Endothelial cell of umbilical vein (primary cell): ENCODE data around the gene KRTAP10-11. TPM values are rescaled to one million over a fixed set of nuclear protein-coding genes. Genes with fewer than 3 reads are reported as not detected.

Experiments
- BruUV-seq: library from RNA; stranded (reverse); fragments of 400-500 nt; replicated peaks from 2 replicates; lab custom pipeline; 2021; lab: Mats Ljungman, UMichigan
- CTCF ChIA-PET: fragments of 300-600, 350-600 bp; sonication (Branson Sonifier 250); formaldehyde crosslinking; loops from one replicate; lab custom pipeline; 2021; ENCODE audit warnings: antibody characterized with exemption, inconsistent platforms; lab: Charles Lee
- POLR2A ChIA-PET: fragments of 300-600, 350-600 bp; sonication (Branson Sonifier 250); formaldehyde crosslinking; loops from one replicate; lab custom pipeline; 2021; ENCODE audit warnings: antibody characterized with exemption, inconsistent platforms; lab: Charles Lee
- DNase-seq: peaks from one replicate; pipeline ENCODE4 v3.0.0-alpha.2; 2011; ENCODE audit warnings: low read depth, low spot score
- FAIRE-seq: peaks from 2 replicates; lab custom pipeline; 2011; peaks lifted over from hg19 to GRCh38; lab: Jason Lieb, UNC
- H2AFZ ChIP-seq: 2 replicates; pipeline ENCODE4 v1.6.0; 2012; ENCODE audit warnings: low read depth, low read length, control low read depth, inconsistent platforms
- H3K27ac ChIP-seq: 2 replicates; pipeline ENCODE4 v1.5.1; 2011; ENCODE audit warnings: low read depth, mild to moderate bottlenecking, control low read depth, low read length, moderate library complexity; ENCODE audit not compliant: insufficient read depth
- H3K27me3 ChIP-seq, 2 experiments: 2 replicates each; pipeline versions ENCODE4 v1.6.0 to v1.6.1; 2011; ENCODE audit warnings: low read length in 2 of 2, mixed read lengths in 1 of 2; ENCODE audit not compliant: control insufficient read depth in 2 of 2, insufficient read depth in 2 of 2
- H3K36me3 ChIP-seq, 2 experiments: 2 replicates in 1 of 2; 3 replicates in 1 of 2; pipeline ENCODE4 v1.5.1; 2011; ENCODE audit warnings: low read length in 2 of 2, mild to moderate bottlenecking in 1 of 2, moderate library complexity in 1 of 2; ENCODE audit not compliant: control insufficient read depth in 2 of 2, insufficient read depth in 2 of 2; ENCODE audit errors: extremely low read depth in 1 of 2
- H3K4me1 ChIP-seq: 3 replicates; pipeline ENCODE4 v1.5.1; 2011; ENCODE audit warnings: mild to moderate bottlenecking, low read length; ENCODE audit not compliant: control insufficient read depth, insufficient read depth; ENCODE audit errors: extremely low read depth
- H3K4me2 ChIP-seq: 2 replicates; pipeline ENCODE4 v1.6.1; 2011; ENCODE audit warnings: low read length, control low read depth, mixed read lengths; ENCODE audit not compliant: insufficient read depth
- H3K4me3 ChIP-seq, 3 experiments: fragments of 200-600 bp in 1 of 3; sonication (generic), shearing (Covaris generic) in 1 of 3; replicated peaks in 1 of 3; 2 replicates each; pipeline ENCODE4 v1.5.1; 2011 to 2016; ENCODE audit warnings: control low read depth in 3 of 3, low read length in 3 of 3, mild to moderate bottlenecking in 2 of 3, inconsistent platforms in 1 of 3, low read depth in 1 of 3, moderate library complexity in 1 of 3; ENCODE audit not compliant: insufficient read depth in 1 of 3
- H3K79me2 ChIP-seq: 2 replicates; pipeline ENCODE4 v1.6.0; 2012; ENCODE audit warnings: low read length, inconsistent platforms; ENCODE audit not compliant: control insufficient read depth, insufficient read depth
- H3K9ac ChIP-seq: replicated peaks from 2 replicates; pipeline ENCODE3; 2011; ENCODE audit warnings: low read length, control low read depth; ENCODE audit not compliant: insufficient read depth; ENCODE audit errors: extremely low read depth
- H3K9me1 ChIP-seq: replicated peaks from 3 replicates; pipeline ENCODE4 v1.6.0; 2011; ENCODE audit warnings: mild to moderate bottlenecking, low read length; ENCODE audit not compliant: control insufficient read depth, insufficient read depth; ENCODE audit errors: extremely low read depth
- H3K9me3 ChIP-seq: replicated peaks from 2 replicates; pipeline ENCODE4 v1.5.1; 2012; ENCODE audit warnings: low read length, inconsistent platforms; ENCODE audit not compliant: control insufficient read depth, insufficient read depth
- H4K20me1 ChIP-seq: replicated peaks from 2 replicates; pipeline ENCODE3; 2011; ENCODE audit warnings: mild to moderate bottlenecking, low read length; ENCODE audit not compliant: control insufficient read depth, insufficient read depth; ENCODE audit errors: extremely low read depth
- CTCF ChIP-seq, 2 donors: IDR thresholded peaks; 1 replicate in 1 of 2; 2 replicates in 1 of 2; pipeline ENCODE4 v1.5.1; 2011; ENCODE audit warnings: low read length in 2 of 2, mild to moderate bottlenecking in 2 of 2, moderate library complexity in 2 of 2, control low read depth in 1 of 2, inconsistent platforms in 1 of 2, low read depth in 1 of 2; ENCODE audit not compliant: insufficient read depth in 1 of 2; ENCODE audit errors: extremely low read depth in 1 of 2
- EZH2 ChIP-seq: IDR thresholded peaks from 2 replicates; pipeline ENCODE4 v1.6.1; 2012; ENCODE audit warnings: borderline replicate concordance, low read depth, mild to moderate bottlenecking, moderate library complexity, low read length, inconsistent platforms; ENCODE audit not compliant: severe bottlenecking
- FOS ChIP-seq: IDR thresholded peaks from 2 replicates; pipeline ENCODE4 v1.6.1; 2011; ENCODE audit warnings: mild to moderate bottlenecking, low read length, moderate library complexity, borderline replicate concordance; ENCODE audit not compliant: insufficient read depth
- GATA2 ChIP-seq: IDR thresholded peaks from 2 replicates; pipeline ENCODE4 v1.7.0; 2011; ENCODE audit warnings: low read depth, mild to moderate bottlenecking, moderate library complexity, mixed read lengths, low read length; ENCODE audit not compliant: insufficient read length, insufficient read depth
- JUN ChIP-seq: IDR thresholded peaks from 2 replicates; pipeline ENCODE4 v1.6.1; 2011; ENCODE audit warnings: borderline replicate concordance, low read depth; ENCODE audit not compliant: insufficient read length, insufficient read depth
- MYC ChIP-seq: IDR thresholded peaks from one replicate; pipeline ENCODE4 v1.6.1; 2011; ENCODE audit warnings: mild to moderate bottlenecking, low read depth, low read length
- POLR2A ChIP-seq: IDR thresholded peaks from 2 replicates; pipeline ENCODE4 v1.6.1; 2012; ENCODE audit warnings: low read depth, mild to moderate bottlenecking, control low read depth, low read length
- POLR2AphosphoS5 ChIP-seq: IDR thresholded peaks from 2 replicates; pipeline ENCODE4 v1.6.1; 2012; ENCODE audit warnings: low read depth, mild to moderate bottlenecking, control low read depth, low read length, moderate library complexity; ENCODE audit not compliant: insufficient read depth
- dilution Hi-C: fragments of 300-500 bp; cut with MboI; formaldehyde crosslinking; loops from one replicate; pipeline ENCODE4 v1.15.0; 2019; ENCODE audit warnings: low sequenced_read_pairs; ENCODE audit not compliant: extremely low pct_ligation_motif_present
- intact Hi-C: fragments of 100-400 bp; cut with micrococcal nuclease; formaldehyde crosslinking; loops from one replicate; pipeline ENCODE4 v1.10.0; 2022
- polyA plus RNA-seq, 4 experiments: library from polyadenylated mRNA; depleted of rRNA in 3 of 4; stranded (reverse) in 3 of 4; unstranded in 1 of 4; fragments of >200 nt; gene quantifications; 2 replicates each; pipeline versions ENCODE4 v1.2.1 to v1.2.3, GENCODE V29; 2011 to 2012; ENCODE audit warnings: missing spikeins in 1 of 4
- total RNA-seq: library from RNA; stranded (reverse); gene quantifications from 2 replicates; pipeline ENCODE4 v1.2.3, GENCODE V29; 2021
- TF ChIP-seq, protein P1 (sequence below): IDR thresholded peaks from 2 replicates; pipeline ENCODE4 v1.6.1; 2011; ENCODE audit not compliant: insufficient read depth, insufficient read length

KRTAP10-11 gene
- total and polyA plus RNA-seq, 2 donors (not counting 3 experiments of a cell fraction or from before 2014, with no cell fraction given): not detected

GRCh38 chr21:44664691-44665090, 18.5 kb downstream of the KRTAP10-11 start:
- ChIA-PET CTCF (no interaction called here), POLR2A (no interaction called here)
- TF ChIP-seq, protein P1, sequence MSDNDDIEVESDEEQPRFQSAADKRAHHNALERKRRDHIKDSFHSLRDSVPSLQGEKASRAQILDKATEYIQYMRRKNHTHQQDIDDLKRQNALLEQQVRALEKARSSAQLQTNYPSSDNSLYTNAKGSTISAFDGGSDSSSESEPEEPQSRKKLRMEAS: no peak
- no peak for TF ChIP-seq POLR2A
- TF ChIP-seq MYC: no peak
- no peak for TF ChIP-seq GATA2
- TF ChIP-seq POLR2AphosphoS5: no peak
- TF ChIP-seq FOS: no peak
- TF ChIP-seq EZH2: no peak
- no peak for TF ChIP-seq CTCF (IDR thresholded peaks at IDR 0.05; ENCODE audit: extremely low read depth in 1 of 2, insufficient read depth in 1 of 2, low read depth in 1 of 2, low read length in 2 of 2)
- TF ChIP-seq JUN: no peak
- Histone ChIP-seq H3K36me3 (no peaks in the 10 kb centered on the region), H3K4me1 (no peaks in the 10 kb centered on the region), H3K9me1 (no peaks in the 10 kb centered on the region), H2AFZ (no peak overlapping the region), H4K20me1 (no peaks in the 10 kb centered on the region), H3K27me3 (peaks cover 2 to 4% of the 10 kb centered on the region in 2 experiments), H3K4me3 (no peak overlapping the region), H3K27ac (no peak overlapping the region), H3K9ac (no peak overlapping the region), H3K79me2 (no peaks in the 10 kb centered on the region), H3K4me2 (no peak overlapping the region), H3K9me3 (no peaks in the 10 kb centered on the region)
- FAIRE-seq (no peak), DNase-seq (no peak)
- intact Hi-C loops (no loop called here), dilution Hi-C loops (no loop called here)
- BruUV-seq: no TSS peak
